Measurements from ENCODE around the gene FAM25G. TPM values are rescaled to one million over a fixed set of nuclear protein-coding genes. Genes with fewer than 3 reads are reported as not detected.

The FAM25G gene
- total RNA-seq, 1 experiment from 2014 or later, result not detected

- Mint-ChIP-seq H3K27ac (no peak overlapping the region), H3K4me3 (no peak overlapping the region), H3K27me3 (ENCODE audit: low read depth) (no peaks in the 10 kb centered on the region), H3K9me3 (peaks cover 13% of the 10 kb centered on the region), H3K4me1 (no peaks in the 10 kb centered on the region), H3K36me3 (peaks cover 9% of the 10 kb centered on the region)
- ChIA-PET CTCF (no interaction called here), POLR2A (no interaction called here)
- ATAC-seq, result no peak
- TF ChIP-seq ZNF317 (CRISPR knock-in tag; IDR thresholded peaks at IDR 0.05; ENCODE audit: borderline replicate concordance, low read depth), result no peak
- TF ChIP-seq ZMAT4 (CRISPR knock-in tag; IDR thresholded peaks at IDR 0.05), result no peak
- no peak for TF ChIP-seq EMX1 (CRISPR knock-in tag; IDR thresholded peaks at IDR 0.05)
- TF ChIP-seq ZNF425 (CRISPR knock-in tag; conservative IDR thresholded peaks at IDR 0.05), result no peak
- TF ChIP-seq ETV6 (CRISPR knock-in tag; IDR thresholded peaks at IDR 0.05), result no peak
- TF ChIP-seq GTF2I (CRISPR knock-in tag; conservative IDR thresholded peaks at IDR 0.05), result no peak
- DNase-seq (ENCODE audit: low spot score), result no peak
Measured at GRCh38 chr10:47442351-47442750, 49.1 kb downstream of the FAM25G start.

GRCh38 chr10:47441938-47442337 is 49.6 kb downstream of the FAM25G start:
- Mint-ChIP-seq H3K4me1 (no peaks in the 10 kb centered on the region), H3K36me3 (peaks cover 9% of the 10 kb centered on the region), H3K9me3 (peaks cover 13% of the 10 kb centered on the region), H3K27me3 (ENCODE audit: low read depth) (no peaks in the 10 kb centered on the region), H3K27ac (no peak overlapping the region), H3K4me3 (no peak overlapping the region)
- ATAC-seq, result no peak
- POLR2A ChIA-PET, result no interaction called here
- TF ChIP-seq ATF1 (CRISPR knock-in tag; IDR thresholded peaks at IDR 0.05) (no peak), ZNF423 (CRISPR knock-in tag; IDR thresholded peaks at IDR 0.05) (no peak), E2F4 (CRISPR knock-in tag; IDR thresholded peaks at IDR 0.05; ENCODE audit: borderline replicate concordance, low read depth) (no peak), CDX4 (CRISPR knock-in tag; IDR thresholded peaks at IDR 0.05; ENCODE audit: borderline replicate concordance) (no peak), TEAD1 (CRISPR knock-in tag; IDR thresholded peaks at IDR 0.05) (no peak), TP53 (CRISPR knock-in tag; IDR thresholded peaks at IDR 0.05) (no peak), ZNF671 (CRISPR knock-in tag; IDR thresholded peaks at IDR 0.05) (no peak), RELA (CRISPR knock-in tag; IDR thresholded peaks at IDR 0.05; ENCODE audit: borderline replicate concordance) (no peak), FOXP1 (CRISPR knock-in tag; IDR thresholded peaks at IDR 0.05; ENCODE audit: borderline replicate concordance) (no peak), NFATC4 (CRISPR knock-in tag; IDR thresholded peaks at IDR 0.05) (no peak), SP1 (CRISPR knock-in tag; conservative IDR thresholded peaks at IDR 0.05) (no peak), HMGA2 (CRISPR knock-in tag; IDR thresholded peaks at IDR 0.05) (no peak)
- TF ChIP-seq, protein P1, sequence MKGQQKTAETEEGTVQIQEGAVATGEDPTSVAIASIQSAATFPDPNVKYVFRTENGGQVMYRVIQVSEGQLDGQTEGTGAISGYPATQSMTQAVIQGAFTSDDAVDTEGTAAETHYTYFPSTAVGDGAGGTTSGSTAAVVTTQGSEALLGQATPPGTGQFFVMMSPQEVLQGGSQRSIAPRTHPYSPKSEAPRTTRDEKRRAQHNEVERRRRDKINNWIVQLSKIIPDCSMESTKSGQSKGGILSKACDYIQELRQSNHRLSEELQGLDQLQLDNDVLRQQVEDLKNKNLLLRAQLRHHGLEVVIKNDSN (CRISPR knock-in tag; IDR thresholded peaks at IDR 0.05), result no peak
- TF ChIP-seq, protein P2, sequence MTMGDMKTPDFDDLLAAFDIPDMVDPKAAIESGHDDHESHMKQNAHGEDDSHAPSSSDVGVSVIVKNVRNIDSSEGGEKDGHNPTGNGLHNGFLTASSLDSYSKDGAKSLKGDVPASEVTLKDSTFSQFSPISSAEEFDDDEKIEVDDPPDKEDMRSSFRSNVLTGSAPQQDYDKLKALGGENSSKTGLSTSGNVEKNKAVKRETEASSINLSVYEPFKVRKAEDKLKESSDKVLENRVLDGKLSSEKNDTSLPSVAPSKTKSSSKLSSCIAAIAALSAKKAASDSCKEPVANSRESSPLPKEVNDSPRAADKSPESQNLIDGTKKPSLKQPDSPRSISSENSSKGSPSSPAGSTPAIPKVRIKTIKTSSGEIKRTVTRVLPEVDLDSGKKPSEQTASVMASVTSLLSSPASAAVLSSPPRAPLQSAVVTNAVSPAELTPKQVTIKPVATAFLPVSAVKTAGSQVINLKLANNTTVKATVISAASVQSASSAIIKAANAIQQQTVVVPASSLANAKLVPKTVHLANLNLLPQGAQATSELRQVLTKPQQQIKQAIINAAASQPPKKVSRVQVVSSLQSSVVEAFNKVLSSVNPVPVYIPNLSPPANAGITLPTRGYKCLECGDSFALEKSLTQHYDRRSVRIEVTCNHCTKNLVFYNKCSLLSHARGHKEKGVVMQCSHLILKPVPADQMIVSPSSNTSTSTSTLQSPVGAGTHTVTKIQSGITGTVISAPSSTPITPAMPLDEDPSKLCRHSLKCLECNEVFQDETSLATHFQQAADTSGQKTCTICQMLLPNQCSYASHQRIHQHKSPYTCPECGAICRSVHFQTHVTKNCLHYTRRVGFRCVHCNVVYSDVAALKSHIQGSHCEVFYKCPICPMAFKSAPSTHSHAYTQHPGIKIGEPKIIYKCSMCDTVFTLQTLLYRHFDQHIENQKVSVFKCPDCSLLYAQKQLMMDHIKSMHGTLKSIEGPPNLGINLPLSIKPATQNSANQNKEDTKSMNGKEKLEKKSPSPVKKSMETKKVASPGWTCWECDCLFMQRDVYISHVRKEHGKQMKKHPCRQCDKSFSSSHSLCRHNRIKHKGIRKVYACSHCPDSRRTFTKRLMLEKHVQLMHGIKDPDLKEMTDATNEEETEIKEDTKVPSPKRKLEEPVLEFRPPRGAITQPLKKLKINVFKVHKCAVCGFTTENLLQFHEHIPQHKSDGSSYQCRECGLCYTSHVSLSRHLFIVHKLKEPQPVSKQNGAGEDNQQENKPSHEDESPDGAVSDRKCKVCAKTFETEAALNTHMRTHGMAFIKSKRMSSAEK (CRISPR knock-in tag; IDR thresholded peaks at IDR 0.05; ENCODE audit: borderline replicate concordance), result no peak
- TF ChIP-seq, protein P3, sequence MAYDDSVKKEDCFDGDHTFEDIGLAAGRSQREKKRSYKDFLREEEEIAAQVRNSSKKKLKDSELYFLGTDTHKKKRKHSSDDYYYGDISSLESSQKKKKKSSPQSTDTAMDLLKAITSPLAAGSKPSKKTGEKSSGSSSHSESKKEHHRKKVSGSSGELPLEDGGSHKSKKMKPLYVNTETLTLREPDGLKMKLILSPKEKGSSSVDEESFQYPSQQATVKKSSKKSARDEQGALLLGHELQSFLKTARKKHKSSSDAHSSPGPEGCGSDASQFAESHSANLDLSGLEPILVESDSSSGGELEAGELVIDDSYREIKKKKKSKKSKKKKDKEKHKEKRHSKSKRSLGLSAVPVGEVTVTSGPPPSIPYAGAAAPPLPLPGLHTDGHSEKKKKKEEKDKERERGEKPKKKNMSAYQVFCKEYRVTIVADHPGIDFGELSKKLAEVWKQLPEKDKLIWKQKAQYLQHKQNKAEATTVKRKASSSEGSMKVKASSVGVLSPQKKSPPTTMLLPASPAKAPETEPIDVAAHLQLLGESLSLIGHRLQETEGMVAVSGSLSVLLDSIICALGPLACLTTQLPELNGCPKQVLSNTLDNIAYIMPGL (CRISPR knock-in tag; IDR thresholded peaks at IDR 0.05), result no peak
- TF ChIP-seq, protein P4, sequence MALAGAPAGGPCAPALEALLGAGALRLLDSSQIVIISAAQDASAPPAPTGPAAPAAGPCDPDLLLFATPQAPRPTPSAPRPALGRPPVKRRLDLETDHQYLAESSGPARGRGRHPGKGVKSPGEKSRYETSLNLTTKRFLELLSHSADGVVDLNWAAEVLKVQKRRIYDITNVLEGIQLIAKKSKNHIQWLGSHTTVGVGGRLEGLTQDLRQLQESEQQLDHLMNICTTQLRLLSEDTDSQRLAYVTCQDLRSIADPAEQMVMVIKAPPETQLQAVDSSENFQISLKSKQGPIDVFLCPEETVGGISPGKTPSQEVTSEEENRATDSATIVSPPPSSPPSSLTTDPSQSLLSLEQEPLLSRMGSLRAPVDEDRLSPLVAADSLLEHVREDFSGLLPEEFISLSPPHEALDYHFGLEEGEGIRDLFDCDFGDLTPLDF (CRISPR knock-in tag; IDR thresholded peaks at IDR 0.05), result no peak
- CTCF ChIA-PET, result no interaction called here
- no peak for DNase-seq (ENCODE audit: low spot score)

Measured in WTC11 (cell line).